Measurements from ENCODE around the gene KANK4. TPM values are rescaled to one million over a fixed set of nuclear protein-coding genes. Genes with fewer than 3 reads are reported as not detected.

KANK4 gene
- total and polyA plus RNA-seq, 2 of the 8 experiments (the other 6 are each of a cell fraction or from before 2014, with no cell fraction given) = 0.22 to 0.26 TPM

DNA sequence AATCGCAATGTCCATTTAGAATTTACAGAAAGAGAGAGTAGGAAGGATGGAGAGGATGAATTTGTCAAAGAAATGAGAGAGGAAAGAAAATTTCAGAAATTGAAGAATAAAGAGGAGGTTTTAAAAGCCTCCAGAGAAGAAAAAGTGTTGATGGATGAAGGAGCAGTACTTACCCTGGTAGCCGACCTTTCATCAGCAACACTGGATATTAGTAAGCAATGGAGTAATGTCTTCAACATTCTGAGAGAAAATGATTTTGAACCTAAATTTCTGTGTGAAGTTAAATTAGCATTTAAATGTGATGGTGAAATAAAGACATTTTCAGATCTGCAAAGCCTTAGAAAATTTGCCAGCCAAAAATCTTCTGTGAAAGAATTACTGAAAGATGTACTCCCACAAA is 112.0 kb downstream of the KANK4 start (continued):
- no peak for TF ChIP-seq SIX5 (IDR thresholded peaks at IDR 0.05; ENCODE audit: low read depth, low read length)
- no peak for TF ChIP-seq BACH1 (IDR thresholded peaks at IDR 0.05; ENCODE audit: low read length)
- no peak for TF ChIP-seq CBX8 (IDR thresholded peaks at IDR 0.05; ENCODE audit: borderline replicate concordance, low read depth, low read length)
- TF ChIP-seq HDAC2 (IDR thresholded peaks at IDR 0.05; ENCODE audit: borderline replicate concordance in 1 of 2, low read depth in 2 of 2, low read length in 2 of 2) = no peak
- no peak for TF ChIP-seq SUZ12 (IDR thresholded peaks at IDR 0.05; ENCODE audit: low read length)
- TF ChIP-seq ASH2L (IDR thresholded peaks at IDR 0.05; ENCODE audit: low read length) = no peak

All from H1 (cell line).